GM19452 (cell line): ENCODE results near the gene PDE1C.

Source experiments
- ATAC-seq: cut with Tn5 transposase; IDR thresholded peaks from one replicate; pipeline ENCODE4 v1.9.1; 2021; ENCODE audit not compliant: unreplicated experiment

Gene PDE1C

DNA sequence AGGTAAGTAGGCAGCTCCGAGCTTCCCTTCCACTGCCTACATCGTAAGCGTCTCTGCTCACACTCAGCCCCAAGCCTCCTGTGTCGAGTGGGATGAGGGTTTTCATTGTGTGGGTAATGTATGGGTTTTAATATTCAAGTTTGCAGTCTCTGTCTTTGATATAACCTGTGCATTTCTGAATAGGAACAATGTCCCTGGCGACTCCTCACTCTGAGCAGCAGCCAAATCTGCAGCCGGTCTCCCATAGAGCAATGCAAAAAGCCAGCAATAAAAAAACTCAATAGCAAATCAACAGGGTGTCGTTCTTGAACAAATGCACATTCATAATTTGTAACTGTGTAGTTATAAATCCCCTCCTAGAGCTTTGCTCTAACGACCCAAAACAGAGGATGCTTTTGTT lies 349.8 kb downstream of the PDE1C start:
- no peak for ATAC-seq

DNA sequence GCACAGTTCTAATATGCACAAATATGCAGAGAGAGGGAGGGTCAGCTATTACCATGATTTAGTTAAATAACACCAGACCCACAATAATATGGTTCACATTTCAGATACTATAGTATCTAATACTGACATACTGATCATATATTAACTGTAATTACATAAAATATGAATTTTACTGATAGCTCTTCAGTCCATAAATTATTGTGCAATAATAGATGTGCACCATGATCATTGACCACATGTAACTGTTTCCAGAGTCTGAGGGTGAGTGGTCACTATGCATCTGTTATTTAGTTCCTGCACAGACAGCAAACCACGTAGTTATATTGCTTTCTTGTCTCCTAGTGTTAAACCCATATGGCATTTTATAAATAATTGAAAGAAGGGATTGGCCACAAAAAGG lies 353.9 kb downstream of the PDE1C start:
- no peak for ATAC-seq

DNA sequence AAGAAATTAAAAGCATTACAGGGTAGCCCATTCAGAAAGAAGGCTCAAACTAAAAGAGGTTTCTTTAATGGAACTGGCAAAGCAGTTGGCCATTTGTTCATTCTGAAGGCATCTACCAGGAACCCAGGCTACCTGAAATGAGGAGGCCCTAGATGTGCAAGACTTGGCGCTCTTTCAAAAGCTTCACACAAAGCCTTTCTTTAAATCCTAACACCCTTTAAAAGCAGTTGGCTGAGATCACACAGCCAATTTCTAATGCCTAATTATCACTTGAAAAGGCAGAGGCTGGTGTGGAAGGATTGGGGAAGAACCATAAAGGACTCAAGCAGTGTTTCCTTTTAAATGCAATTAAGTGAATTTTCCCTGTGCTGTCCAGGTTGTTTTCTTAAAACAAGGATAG lies 360.0 kb downstream of the PDE1C start:
- ATAC-seq: no peak

DNA sequence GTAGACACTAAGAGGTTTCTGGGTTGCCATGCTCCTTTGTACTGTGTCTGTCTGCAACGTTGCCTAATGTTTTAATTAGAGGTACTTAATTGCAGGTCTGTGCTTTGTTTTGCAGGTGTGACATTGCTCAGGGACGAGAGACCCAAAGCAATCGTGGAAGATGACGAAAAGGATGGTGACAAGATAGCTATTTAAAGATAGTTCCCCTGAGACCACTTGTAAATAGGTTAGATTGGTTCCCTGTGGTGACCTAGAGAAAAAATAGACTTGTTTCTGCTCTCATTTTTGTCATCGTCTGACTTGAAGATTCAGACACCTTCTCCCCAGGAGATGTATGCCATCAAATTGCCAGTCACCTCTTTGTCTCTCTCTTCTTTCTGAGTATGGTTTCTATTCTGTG lies 363.1 kb downstream of the PDE1C start:
- no peak for ATAC-seq

DNA sequence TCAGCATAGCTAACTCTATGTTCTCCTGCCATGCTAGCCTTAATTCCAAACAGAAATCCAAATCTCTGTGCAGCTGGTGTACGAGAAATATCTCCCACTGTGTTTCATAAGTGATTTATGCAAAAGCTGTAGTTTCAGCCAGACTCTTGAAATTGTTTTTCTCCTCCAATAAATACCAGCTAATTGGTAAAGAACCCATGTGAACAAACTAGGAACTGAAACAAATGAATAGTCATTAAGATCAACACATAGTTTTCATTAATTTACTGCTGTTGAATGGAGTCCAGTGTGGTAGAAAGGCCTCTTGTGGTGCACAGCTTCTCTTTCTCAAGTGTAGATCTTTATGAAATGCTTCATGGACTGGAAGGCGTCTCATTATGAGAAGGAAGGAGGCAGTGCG lies 364.8 kb downstream of the PDE1C start:
- ATAC-seq: peak; percentile 54

DNA sequence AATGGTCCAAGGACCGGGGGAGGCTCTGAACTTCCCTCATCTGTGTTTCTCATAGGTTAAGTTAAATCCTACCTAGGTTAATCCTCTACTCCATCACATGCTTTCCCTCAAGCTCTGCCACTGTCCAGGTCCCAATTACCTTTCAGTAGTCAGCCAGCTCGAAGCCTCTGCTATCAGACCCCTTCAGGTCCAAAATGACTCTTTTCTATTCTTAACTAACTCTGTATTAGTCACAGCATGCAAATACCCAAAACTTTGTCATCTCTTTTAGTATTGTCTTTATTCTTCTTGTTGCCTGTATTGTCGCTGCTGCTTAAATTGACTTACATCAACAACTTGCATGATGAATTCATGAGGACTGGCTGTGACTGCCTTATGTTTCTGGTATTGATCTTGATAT lies 367.9 kb downstream of the PDE1C start:
- ATAC-seq: no peak
